Activated CD8-positive, alpha-beta T cell treated with anti-CD3 and anti-CD28 coated beads for 36 hours (primary cell): ENCODE measurements around the gene AKAP3. TPM values are rescaled to one million over a fixed set of nuclear protein-coding genes. Genes with fewer than 3 reads are reported as not detected.
A peak's percentile ranks its signal among the peaks of the same experiment; 100 is the strongest.

Source experiments
- ATAC-seq: fragments of 200-7000 bp; cut with Tn5 transposase; one replicate; pipeline ENCODE4 v1.10.0; 2021; ENCODE audit warnings: mild to moderate bottlenecking, moderate library complexity
- CTCF ChIA-PET: fragments of 350-600 bp; sonication (Branson Sonifier 250); formaldehyde crosslinking; loops from one replicate; lab custom pipeline; 2021; ENCODE audit warnings: antibody characterized with exemption; lab: Charles Lee
- POLR2A ChIA-PET: fragments of 350-600 bp; sonication (Branson Sonifier 250); formaldehyde crosslinking; loops from one replicate; lab custom pipeline; 2021; ENCODE audit warnings: antibody characterized with exemption; lab: Charles Lee
- DNase-seq: peaks from one replicate; pipeline ENCODE4 v3.0.0-alpha.2; 2020
- H3K27ac Mint-ChIP-seq: one replicate; pipeline ENCODE4 v1.8.0; 2021; ENCODE audit warnings: mild to moderate bottlenecking, mixed read lengths
- H3K27me3 Mint-ChIP-seq: one replicate; pipeline ENCODE4 v1.8.0; 2021; ENCODE audit warnings: mixed read lengths
- H3K36me3 Mint-ChIP-seq: one replicate; pipeline ENCODE4 v1.8.0; 2021; ENCODE audit warnings: low read depth, mixed read lengths
- H3K4me1 Mint-ChIP-seq: one replicate; pipeline ENCODE4 v1.8.0; 2021; ENCODE audit warnings: low read depth, mixed read lengths
- H3K4me3 Mint-ChIP-seq: one replicate; pipeline ENCODE4 v1.8.0; 2021; ENCODE audit warnings: mild to moderate bottlenecking, moderate library complexity, mixed read lengths
- H3K9me3 Mint-ChIP-seq: one replicate; pipeline ENCODE4 v1.8.0; 2021; ENCODE audit warnings: mixed read lengths
- CTCF ChIP-seq: fragments of 200-600 bp; IDR thresholded peaks from one replicate; pipeline ENCODE4 v1.8.0; 2022; ENCODE audit warnings: antibody characterized with exemption, mild to moderate bottlenecking
- intact Hi-C: fragments of 100-400 bp; cut with micrococcal nuclease; formaldehyde crosslinking; loops from one replicate; pipeline ENCODE4 v1.10.0; 2022
- total RNA-seq, 2 experiments: library from RNA; stranded (reverse); gene quantifications; one replicate each; pipeline ENCODE4 v1.2.3, GENCODE V29; 2021

Gene AKAP3
- total RNA-seq, 2 experiments from 2014 or later, result 2.0 to 3.5 TPM

GRCh38 chr12:4586500-4586899, 62.4 kb downstream of the AKAP3 start:
- no peak for DNase-seq
- ATAC-seq, result no peak
- no peak for TF ChIP-seq CTCF
- Mint-ChIP-seq H3K27ac (no peak overlapping the region), H3K36me3 (no peaks in the 10 kb centered on the region), H3K27me3 (peaks cover 5% of the 10 kb centered on the region), H3K4me3 (no peak overlapping the region), H3K4me1 (no peaks in the 10 kb centered on the region), H3K9me3 (no peaks in the 10 kb centered on the region)
- POLR2A ChIA-PET, result no interaction called here
- CTCF ChIA-PET, result no interaction called here
- intact Hi-C loops, result no loop called here

- H3K4me1 Mint-ChIP-seq, result no peaks in the 10 kb centered on the region
- ATAC-seq, result no peak
- intact Hi-C loops, result no loop called here
- no peaks in the 10 kb centered on the region for H3K36me3 Mint-ChIP-seq
- POLR2A ChIA-PET, result no interaction called here
- no peaks in the 10 kb centered on the region for H3K9me3 Mint-ChIP-seq
- no peak for TF ChIP-seq CTCF
- peaks cover 5% of the 10 kb centered on the region for H3K27me3 Mint-ChIP-seq
- H3K27ac Mint-ChIP-seq, result no peak overlapping the region
- no peak overlapping the region for H3K4me3 Mint-ChIP-seq
- no peak for DNase-seq
- CTCF ChIA-PET, result no interaction called here
These were observed 64.0 kb downstream of the AKAP3 start for GRCh38 chr12:4584896-4585295.

- TF ChIP-seq CTCF, result no peak
- Mint-ChIP-seq H3K4me3 (no peak overlapping the region), H3K4me1 (no peaks in the 10 kb centered on the region), H3K27ac (no peak overlapping the region), H3K27me3 (peaks cover 5% of the 10 kb centered on the region), H3K36me3 (no peaks in the 10 kb centered on the region), H3K9me3 (no peaks in the 10 kb centered on the region)
- ChIA-PET CTCF (no interaction called here), POLR2A (no interaction called here)
- intact Hi-C loops, result no loop called here
- ATAC-seq (no peak), DNase-seq (no peak)
These were observed 64.6 kb downstream of the AKAP3 start for GRCh38 chr12:4584281-4584680.

- DNase-seq (no peak), ATAC-seq (no peak)
- no peak overlapping the region for H3K4me3 Mint-ChIP-seq
- no peak overlapping the region for H3K27ac Mint-ChIP-seq
- intact Hi-C loops, result no loop called here
- no peaks in the 10 kb centered on the region for H3K4me1 Mint-ChIP-seq
- TF ChIP-seq CTCF, result no peak
- no peaks in the 10 kb centered on the region for H3K9me3 Mint-ChIP-seq
- no peaks in the 10 kb centered on the region for H3K36me3 Mint-ChIP-seq
- peaks cover 5% of the 10 kb centered on the region for H3K27me3 Mint-ChIP-seq
- ChIA-PET POLR2A (interaction anchor here (0.6 to 1.0 kb wide), 3 partner anchors 24 to 222 kb away, joined by 3 read pairs; no protein-coding TSS in a partner anchor), CTCF (interaction anchor here (1.7 kb wide), 1 partner anchor 178 kb away, joined by 5 read pairs; no protein-coding TSS in a partner anchor)
These were observed 68.6 kb downstream of the AKAP3 start for GRCh38 chr12:4580281-4580688.

- CTCF ChIA-PET, result interaction anchor here (1.7 kb wide), 1 partner anchor 179 kb away, joined by 5 read pairs; no protein-coding TSS in a partner anchor
These were observed 69.3 kb downstream of the AKAP3 start for GRCh38 chr12:4579305-4580102.

More at GRCh38 chr12:4579305-4580102, 69.3 kb downstream of the AKAP3 start:
- POLR2A ChIA-PET, result interaction anchor here (1.0 kb wide), 1 partner anchor 25 kb away, joined by 3 read pairs; no protein-coding TSS in a partner anchor
- Mint-ChIP-seq H3K9me3 (no peaks in the 10 kb centered on the region), H3K4me1 (no peaks in the 10 kb centered on the region), H3K27ac (no peak overlapping the region), H3K27me3 (peaks cover 5% of the 10 kb centered on the region), H3K4me3 (no peak overlapping the region), H3K36me3 (no peaks in the 10 kb centered on the region)
- intact Hi-C loops, result no loop called here
- no peak for TF ChIP-seq CTCF
- ATAC-seq (no peak), DNase-seq (peak; percentile 16)
